A673 (cell line): ENCODE measurements around the gene TNFRSF4.

ENCODE experiments used
- EZH2 ChIP-seq: fragments of 200-600 bp; sonication (generic); IDR thresholded peaks from 2 replicates; pipeline ENCODE4 v1.6.1; 2017; ENCODE audit warnings: borderline replicate concordance, low read depth, mild to moderate bottlenecking, mixed read lengths, antibody characterized with exemption, low read length; ENCODE audit not compliant: poor library complexity, severe bottlenecking
- TF ChIP-seq, protein P1 (sequence below): fragments of 300-800, 200-600 bp; sonication (generic); conservative IDR thresholded peaks from 2 replicates; pipeline ENCODE4 v1.5.1; 2017; ENCODE audit warnings: low read depth, mild to moderate bottlenecking, antibody characterized with exemption, low read length, moderate library complexity, mixed read lengths

DNA sequence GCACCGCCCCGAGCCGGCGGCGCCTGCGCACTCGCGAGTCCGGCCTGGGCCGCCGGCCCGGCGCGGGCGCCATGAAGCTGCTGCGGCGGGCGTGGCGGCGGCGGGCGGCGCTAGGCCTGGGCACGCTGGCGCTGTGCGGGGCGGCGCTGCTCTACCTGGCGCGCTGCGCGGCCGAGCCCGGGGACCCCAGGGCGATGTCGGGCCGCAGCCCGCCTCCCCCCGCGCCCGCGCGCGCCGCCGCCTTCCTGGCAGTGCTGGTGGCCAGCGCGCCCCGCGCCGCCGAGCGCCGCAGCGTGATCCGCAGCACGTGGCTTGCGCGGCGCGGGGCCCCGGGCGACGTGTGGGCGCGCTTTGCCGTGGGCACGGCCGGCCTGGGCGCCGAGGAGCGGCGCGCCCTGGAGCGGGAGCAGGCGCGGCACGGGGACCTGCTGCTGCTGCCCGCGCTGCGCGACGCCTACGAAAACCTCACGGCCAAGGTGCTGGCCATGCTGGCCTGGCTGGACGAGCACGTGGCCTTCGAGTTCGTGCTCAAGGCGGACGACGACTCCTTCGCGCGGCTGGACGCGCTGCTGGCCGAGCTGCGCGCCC lies 18.3 kb upstream of the TNFRSF4 start, which contains the start of gene B3GALT6:
- TF ChIP-seq EZH2: no peak
- TF ChIP-seq, protein P1, sequence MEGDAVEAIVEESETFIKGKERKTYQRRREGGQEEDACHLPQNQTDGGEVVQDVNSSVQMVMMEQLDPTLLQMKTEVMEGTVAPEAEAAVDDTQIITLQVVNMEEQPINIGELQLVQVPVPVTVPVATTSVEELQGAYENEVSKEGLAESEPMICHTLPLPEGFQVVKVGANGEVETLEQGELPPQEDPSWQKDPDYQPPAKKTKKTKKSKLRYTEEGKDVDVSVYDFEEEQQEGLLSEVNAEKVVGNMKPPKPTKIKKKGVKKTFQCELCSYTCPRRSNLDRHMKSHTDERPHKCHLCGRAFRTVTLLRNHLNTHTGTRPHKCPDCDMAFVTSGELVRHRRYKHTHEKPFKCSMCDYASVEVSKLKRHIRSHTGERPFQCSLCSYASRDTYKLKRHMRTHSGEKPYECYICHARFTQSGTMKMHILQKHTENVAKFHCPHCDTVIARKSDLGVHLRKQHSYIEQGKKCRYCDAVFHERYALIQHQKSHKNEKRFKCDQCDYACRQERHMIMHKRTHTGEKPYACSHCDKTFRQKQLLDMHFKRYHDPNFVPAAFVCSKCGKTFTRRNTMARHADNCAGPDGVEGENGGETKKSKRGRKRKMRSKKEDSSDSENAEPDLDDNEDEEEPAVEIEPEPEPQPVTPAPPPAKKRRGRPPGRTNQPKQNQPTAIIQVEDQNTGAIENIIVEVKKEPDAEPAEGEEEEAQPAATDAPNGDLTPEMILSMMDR: no peak
